ENCODE results near the gene ATL1.
A peak's percentile ranks its signal among the peaks of the same experiment; 100 is the strongest.

Gene ATL1

DNA sequence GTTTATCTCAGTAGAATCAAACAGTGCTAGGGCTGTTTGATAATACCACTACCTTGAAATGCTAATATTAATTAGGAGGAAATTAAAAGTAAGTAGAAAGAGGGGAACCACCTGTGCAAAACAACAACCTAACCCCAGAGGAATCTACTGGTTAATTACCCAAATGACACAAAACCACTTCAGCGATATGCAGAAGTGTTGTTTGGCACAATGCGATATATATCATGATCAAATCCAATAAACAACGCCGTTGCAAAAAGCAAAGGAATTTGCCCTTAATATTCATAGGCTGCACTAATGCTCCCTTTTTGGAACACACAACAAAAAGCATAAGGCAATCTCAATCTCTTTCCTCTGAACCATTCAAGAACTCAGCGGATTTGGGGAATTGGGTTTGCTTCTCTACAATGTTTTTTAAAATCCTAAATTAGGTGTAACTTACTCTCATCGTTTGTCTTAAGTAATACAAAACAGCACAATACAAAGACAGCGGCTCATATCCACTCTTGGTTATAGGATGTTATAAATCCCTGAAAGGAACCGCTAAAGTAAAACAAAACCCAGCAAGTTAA is 29.1 kb upstream of the ATL1 start:
- Histone ChIP-seq H3K27me3 (ENCODE audit: control insufficient read depth in 1 of 2, insufficient read depth in 1 of 2, low read length in 2 of 2) (no peaks in the 10 kb centered on the region), H3K36me3 (ENCODE audit: control insufficient read depth in 1 of 2, insufficient read depth in 2 of 2, low read depth in 1 of 2, low read length in 2 of 2) (peaks cover 3 to 6% of the 10 kb centered on the region in 2 experiments), H3K4ac (ENCODE audit: low read depth in 1 of 2, low read length in 2 of 2) (no peak overlapping the region), H3K4me2 (ENCODE audit: low read length, poor library complexity, severe bottlenecking) (peak overlapping the region; percentile 81), H3K79me1 (replicated peaks; ENCODE audit: low read length, poor library complexity, severe bottlenecking) (no peaks in the 10 kb centered on the region), H2AK5ac (ENCODE audit: low read length, severe bottlenecking) (no peak overlapping the region), H3K18ac (ENCODE audit: low read depth in 1 of 2, low read length in 2 of 2) (no peak overlapping the region), H3K23ac (ENCODE audit: low read length in 2 of 2) (no peak overlapping the region), H3K4me3 (ENCODE audit: insufficient read depth in 1 of 2, low read depth in 1 of 2, low read length in 2 of 2) (peak overlapping the region in 1 of 2 experiments; percentile 95), H3K4me1 (ENCODE audit: control insufficient read depth, insufficient read depth, low read depth, low read length) (peaks cover 10% of the 10 kb centered on the region), H4K91ac (ENCODE audit: low read length) (no peak overlapping the region), H3K9me3 (ENCODE audit: control insufficient read depth, low read length) (no peaks in the 10 kb centered on the region), H2BK5ac (ENCODE audit: low read depth, low read length, poor library complexity, severe bottlenecking) (no peak overlapping the region), H3K14ac (ENCODE audit: low read length in 2 of 2) (no peak overlapping the region), H2BK12ac (ENCODE audit: low read length in 2 of 2) (no peak overlapping the region), H2BK15ac (ENCODE audit: low read depth, poor library complexity, severe bottlenecking) (no peak overlapping the region), H4K8ac (ENCODE audit: low read length) (no peak overlapping the region), H2AFZ (ENCODE audit: low read depth, low read length) (no peak overlapping the region), H3K9ac (ENCODE audit: low read length) (peak overlapping the region; percentile 97), H2BK120ac (ENCODE audit: low read depth, low read length) (no peak overlapping the region), H3K27ac (ENCODE audit: low read length, poor library complexity, severe bottlenecking) (peak overlapping the region; percentile 61)
- 45% methylated on average over 7 of the region's 8 CpGs for WGBS
- DNase-seq = peak; percentile 22

DNA sequence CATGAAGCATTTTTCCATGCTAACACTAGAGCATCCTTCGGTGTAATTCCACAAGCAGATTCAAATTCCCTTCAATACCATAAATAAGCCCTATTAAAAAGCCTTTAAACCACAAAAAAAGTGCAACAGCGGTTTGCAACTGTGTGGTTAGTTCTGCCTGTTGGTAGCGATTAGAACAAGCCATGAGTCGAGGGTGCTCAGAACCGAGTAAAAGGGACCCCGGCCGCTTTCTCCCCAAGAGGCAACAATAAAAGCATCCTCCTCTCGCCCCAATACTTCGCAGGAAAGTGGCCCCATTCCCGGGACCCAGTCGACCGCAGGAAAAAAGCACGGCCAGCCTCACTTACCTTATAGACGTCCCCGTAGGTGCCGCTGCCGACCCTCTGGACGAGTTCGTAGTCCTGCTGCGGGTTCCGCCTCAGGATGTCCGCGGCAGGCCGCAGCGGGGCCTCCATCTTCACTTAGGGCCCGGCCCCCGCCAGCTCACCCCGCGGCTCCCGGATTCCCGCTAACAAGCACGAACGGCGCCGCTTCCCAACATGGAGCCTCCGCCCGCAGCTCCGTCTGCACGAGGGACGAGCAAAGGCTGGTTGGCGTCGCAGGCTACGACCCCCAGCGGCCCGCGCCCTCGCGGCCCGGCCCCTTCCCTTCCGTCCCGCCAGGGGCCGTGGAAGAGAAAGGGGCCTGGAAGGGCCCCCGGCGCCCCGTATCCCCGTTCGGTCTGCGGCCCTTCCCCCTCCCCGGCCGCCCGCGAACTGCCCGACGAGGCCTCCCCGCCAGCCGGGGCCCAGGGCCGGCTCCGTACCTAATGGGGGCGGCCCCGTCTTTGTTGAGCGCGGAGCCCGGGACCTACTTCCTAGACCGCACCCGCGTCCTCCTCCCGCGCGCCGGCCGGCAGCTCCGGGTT is 28.1 kb upstream of the ATL1 start:
- peak overlapping the region in 1 of 2 experiments; percentile 94 for H3K23ac ChIP-seq (ENCODE audit: low read length in 2 of 2)
- H4K91ac ChIP-seq (ENCODE audit: low read length) = peak overlapping the region; percentile 68
- peak overlapping the region in 1 of 2 experiments; percentile 88 for H2BK12ac ChIP-seq (ENCODE audit: low read length in 2 of 2)
- DNase-seq = peak; percentile 64
- under 1% methylated on average over 68 of the region's 82 CpGs for WGBS
- H3K4me2 ChIP-seq (ENCODE audit: low read length, poor library complexity, severe bottlenecking) = peak overlapping the region; percentile 81
- H3K14ac ChIP-seq (ENCODE audit: low read length in 2 of 2) = peak overlapping the region; percentile 85 to 92
- H3K27me3 ChIP-seq (ENCODE audit: control insufficient read depth in 1 of 2, insufficient read depth in 1 of 2, low read length in 2 of 2) = no peaks in the 10 kb centered on the region
- peaks cover 3% of the 10 kb centered on the region in 2 experiments for H3K36me3 ChIP-seq (ENCODE audit: control insufficient read depth in 1 of 2, insufficient read depth in 2 of 2, low read depth in 1 of 2, low read length in 2 of 2)
- H3K4me1 ChIP-seq (ENCODE audit: control insufficient read depth, insufficient read depth, low read depth, low read length) = peaks cover 10% of the 10 kb centered on the region
- peak overlapping the region; percentile 75 to 81 for H3K4ac ChIP-seq (ENCODE audit: low read depth in 1 of 2, low read length in 2 of 2)
- peak overlapping the region; percentile 56 to 97 for H3K18ac ChIP-seq (ENCODE audit: low read depth in 1 of 2, low read length in 2 of 2)
- H2AFZ ChIP-seq (ENCODE audit: low read depth, low read length) = peak overlapping the region; percentile 36
- H3K9ac ChIP-seq (ENCODE audit: low read length) = peak overlapping the region; percentile 97
- peak overlapping the region; percentile 82 to 95 for H3K4me3 ChIP-seq (ENCODE audit: insufficient read depth in 1 of 2, low read depth in 1 of 2, low read length in 2 of 2)
- H4K8ac ChIP-seq (ENCODE audit: low read length) = peak overlapping the region; percentile 61
- peak overlapping the region; percentile 79 for H3K27ac ChIP-seq (ENCODE audit: low read length, poor library complexity, severe bottlenecking)
- peak overlapping the region; percentile 80 for H2BK15ac ChIP-seq (ENCODE audit: low read depth, poor library complexity, severe bottlenecking)
- peak overlapping the region; percentile 43 for H2BK120ac ChIP-seq (ENCODE audit: low read depth, low read length)
- H3K79me1 ChIP-seq (replicated peaks; ENCODE audit: low read length, poor library complexity, severe bottlenecking) = no peaks in the 10 kb centered on the region
- no peaks in the 10 kb centered on the region for H3K9me3 ChIP-seq (ENCODE audit: control insufficient read depth, low read length)
- H2BK5ac ChIP-seq (ENCODE audit: low read depth, low read length, poor library complexity, severe bottlenecking) = peak overlapping the region; percentile 89
- H2AK5ac ChIP-seq (ENCODE audit: low read length, severe bottlenecking) = no peak overlapping the region

DNA sequence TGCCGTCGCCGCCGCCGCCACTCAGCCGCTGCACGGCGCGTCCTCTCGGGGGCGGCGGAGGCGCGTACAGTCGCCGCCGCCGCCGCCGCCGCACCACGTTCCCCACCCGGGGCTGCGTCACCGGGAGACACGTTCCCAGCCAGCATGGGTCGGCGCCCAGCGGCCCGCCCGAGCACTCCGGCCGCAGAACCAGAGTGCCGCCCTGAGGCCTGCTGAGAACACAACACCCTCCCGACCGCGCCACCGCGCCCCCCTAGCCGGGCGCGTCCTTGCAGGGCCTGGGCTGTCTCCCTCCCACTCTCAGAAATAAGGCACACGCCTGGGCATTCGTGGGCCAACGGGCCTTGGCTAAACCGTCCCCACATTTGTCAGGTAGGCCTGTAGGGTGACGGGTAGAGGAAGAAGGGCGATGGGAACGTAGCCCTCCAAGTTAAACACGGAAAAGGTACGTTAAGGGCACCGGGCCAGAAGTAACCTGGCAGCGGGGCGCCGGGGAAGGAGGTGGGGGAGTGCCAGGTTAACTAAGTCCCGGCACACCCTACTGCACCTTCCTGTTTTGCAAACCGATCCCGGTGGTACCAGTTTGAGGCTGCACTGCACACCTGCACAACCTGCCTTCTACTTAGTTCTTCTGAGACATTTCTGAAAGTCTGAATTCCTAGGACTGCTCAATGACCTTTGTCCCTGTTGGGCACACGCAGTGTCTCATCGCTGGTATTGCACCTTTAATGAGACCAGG is 27.3 kb upstream of the ATL1 start, which contains the start of gene MAP4K5:
MAP4K5 (minus strand) TSS at position 68 of the 739 bp plus-strand sequence. CDS start 520 bp downstream, outside the sequence.
- 6% methylated on average over 26 of the region's 60 CpGs for WGBS
- Histone ChIP-seq H2BK12ac (ENCODE audit: low read length in 2 of 2) (peak within 1 kb of the TSS in 1 of 2 experiments; percentile 88), H2BK5ac (ENCODE audit: low read depth, low read length, poor library complexity, severe bottlenecking) (peak within 1 kb of the TSS; percentile 89), H4K91ac (ENCODE audit: low read length) (peak within 1 kb of the TSS; percentile 68), H3K18ac (ENCODE audit: low read depth in 1 of 2, low read length in 2 of 2) (peak within 1 kb of the TSS; percentile 56 to 97), H3K14ac (ENCODE audit: low read length in 2 of 2) (peak within 1 kb of the TSS; percentile 85 to 92), H2BK15ac (ENCODE audit: low read depth, poor library complexity, severe bottlenecking) (peak within 1 kb of the TSS; percentile 80), H2BK120ac (ENCODE audit: low read depth, low read length) (peak within 1 kb of the TSS; percentile 43), H3K4ac (ENCODE audit: low read depth in 1 of 2, low read length in 2 of 2) (peak within 1 kb of the TSS; percentile 81 to 82), H3K36me3 (ENCODE audit: control insufficient read depth in 1 of 2, insufficient read depth in 2 of 2, low read depth in 1 of 2, low read length in 2 of 2) (peaks cover 3% of the 10 kb centered on the region in 2 experiments), H3K27me3 (ENCODE audit: control insufficient read depth in 1 of 2, insufficient read depth in 1 of 2, low read length in 2 of 2) (no peaks in the 10 kb centered on the region), H3K9ac (ENCODE audit: low read length) (peak within 1 kb of the TSS; percentile 97), H4K8ac (ENCODE audit: low read length) (peak within 1 kb of the TSS; percentile 61), H3K4me1 (ENCODE audit: control insufficient read depth, insufficient read depth, low read depth, low read length) (peaks cover 7% of the 10 kb centered on the region), H3K23ac (ENCODE audit: low read length in 2 of 2) (peak within 1 kb of the TSS in 1 of 2 experiments; percentile 94), H3K4me2 (ENCODE audit: low read length, poor library complexity, severe bottlenecking) (peak within 1 kb of the TSS; percentile 81), H3K9me3 (ENCODE audit: control insufficient read depth, low read length) (no peaks in the 10 kb centered on the region), H3K27ac (ENCODE audit: low read length, poor library complexity, severe bottlenecking) (peak within 1 kb of the TSS; percentile 79), H3K79me1 (replicated peaks; ENCODE audit: low read length, poor library complexity, severe bottlenecking) (no peaks in the 10 kb centered on the region), H2AK5ac (ENCODE audit: low read length, severe bottlenecking) (no peak within 1 kb of the TSS), H3K4me3 (ENCODE audit: insufficient read depth in 1 of 2, low read depth in 1 of 2, low read length in 2 of 2) (peak within 1 kb of the TSS; percentile 82 to 95), H2AFZ (ENCODE audit: low read depth, low read length) (peak within 1 kb of the TSS; percentile 96)
- DNase-seq = peak; percentile 91
